GM21423 (cell line): ENCODE results near the gene GNG4.

Experiments used
- ATAC-seq: cut with Tn5 transposase; IDR thresholded peaks from one replicate; pipeline ENCODE4 v1.9.1; 2021; ENCODE audit warnings: mild to moderate bottlenecking, moderate library complexity; ENCODE audit not compliant: unreplicated experiment

Gene GNG4

GRCh38 chr1:235649368-235650163, at the start of gene GNG4:
Gene GNG4 (minus strand): TSS chr1:235649784. CDS start chr1:235583838, 65,946 bp downstream.
- ATAC-seq = no peak

DNA sequence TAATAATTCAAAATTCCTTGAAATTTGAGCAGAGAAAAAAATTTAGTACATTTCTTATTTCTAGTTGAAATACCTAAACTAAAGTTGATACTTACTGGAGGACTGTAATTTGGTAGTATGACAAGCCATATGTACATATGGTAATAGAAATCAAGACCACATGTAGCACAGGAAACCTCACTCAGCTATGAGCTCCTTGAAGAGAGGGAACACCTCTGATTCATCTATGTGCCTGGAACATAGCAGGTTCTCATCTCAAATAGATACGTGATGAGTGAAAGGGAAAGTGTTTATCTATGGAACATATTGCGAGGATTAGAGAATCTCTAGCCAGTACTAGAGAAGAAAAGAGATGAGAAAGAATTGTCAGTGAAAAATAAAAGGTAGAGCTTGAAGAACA, 47.9 kb upstream of the GNG4 start:
- no peak for ATAC-seq

DNA sequence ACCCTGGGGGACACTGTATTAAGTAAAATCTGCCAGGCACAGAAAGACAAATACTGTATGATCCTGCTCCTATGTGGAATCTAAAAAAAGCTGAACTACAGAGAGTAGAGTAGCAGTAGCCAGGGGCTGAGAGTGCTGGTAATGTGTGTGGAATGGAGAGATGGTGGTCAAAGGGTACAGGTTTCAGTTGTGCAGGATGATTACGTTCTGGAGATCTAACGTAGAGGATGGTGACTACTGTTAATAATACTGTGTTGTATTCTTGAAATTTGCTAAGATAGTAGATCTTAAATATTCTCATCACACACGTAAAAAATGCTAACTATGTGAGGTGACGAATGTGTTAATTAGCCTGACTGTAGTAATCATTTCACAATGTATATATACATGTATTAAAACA, 39.8 kb upstream of the GNG4 start:
- no peak for ATAC-seq

- ATAC-seq = no peak
Measured at GRCh38 chr1:235688096-235688495, 38.5 kb upstream of the GNG4 start.

DNA sequence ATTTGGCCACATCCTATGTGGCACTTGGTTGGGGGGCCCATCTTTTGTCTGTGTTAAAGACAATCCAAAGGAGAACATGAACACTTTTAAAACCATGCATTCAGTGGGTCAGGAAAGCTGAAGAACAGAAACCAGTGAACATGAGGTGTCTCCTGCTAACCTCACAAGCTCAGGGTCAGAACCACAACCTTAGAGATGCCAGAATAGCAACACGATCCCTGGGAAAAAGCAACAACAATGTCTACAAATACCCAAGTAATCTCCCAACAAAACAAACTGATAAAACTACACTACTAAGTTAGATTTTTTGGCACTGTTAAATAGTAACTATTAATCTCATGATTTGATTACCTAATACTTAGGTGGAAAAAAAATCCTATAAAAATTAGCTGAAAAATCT, 34.1 kb upstream of the GNG4 start:
- no peak for ATAC-seq

GRCh38 chr1:235682216-235682615, 32.6 kb upstream of the GNG4 start:
- no peak for ATAC-seq

GRCh38 chr1:235679644-235680043, 30.1 kb upstream of the GNG4 start:
- ATAC-seq = no peak

DNA sequence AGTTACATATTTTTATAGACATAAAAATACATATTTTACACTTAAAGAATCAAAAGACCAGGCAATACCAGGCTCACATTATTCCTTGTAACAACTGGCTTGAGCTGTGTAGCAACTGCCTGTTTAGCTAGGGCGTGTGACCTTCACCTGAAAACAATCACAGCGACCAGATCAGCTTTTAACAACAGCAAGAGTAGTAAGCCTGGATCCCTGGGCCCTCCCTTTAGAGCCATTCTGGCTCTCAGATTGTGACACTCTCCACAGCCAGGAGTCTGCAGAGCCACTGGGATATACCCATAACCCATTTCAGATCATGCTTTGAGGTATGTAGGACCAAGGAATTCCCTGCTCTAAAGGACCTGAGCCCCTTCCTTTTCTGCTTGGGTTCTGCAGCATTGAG, 29.4 kb upstream of the GNG4 start:
- ATAC-seq = no peak

DNA sequence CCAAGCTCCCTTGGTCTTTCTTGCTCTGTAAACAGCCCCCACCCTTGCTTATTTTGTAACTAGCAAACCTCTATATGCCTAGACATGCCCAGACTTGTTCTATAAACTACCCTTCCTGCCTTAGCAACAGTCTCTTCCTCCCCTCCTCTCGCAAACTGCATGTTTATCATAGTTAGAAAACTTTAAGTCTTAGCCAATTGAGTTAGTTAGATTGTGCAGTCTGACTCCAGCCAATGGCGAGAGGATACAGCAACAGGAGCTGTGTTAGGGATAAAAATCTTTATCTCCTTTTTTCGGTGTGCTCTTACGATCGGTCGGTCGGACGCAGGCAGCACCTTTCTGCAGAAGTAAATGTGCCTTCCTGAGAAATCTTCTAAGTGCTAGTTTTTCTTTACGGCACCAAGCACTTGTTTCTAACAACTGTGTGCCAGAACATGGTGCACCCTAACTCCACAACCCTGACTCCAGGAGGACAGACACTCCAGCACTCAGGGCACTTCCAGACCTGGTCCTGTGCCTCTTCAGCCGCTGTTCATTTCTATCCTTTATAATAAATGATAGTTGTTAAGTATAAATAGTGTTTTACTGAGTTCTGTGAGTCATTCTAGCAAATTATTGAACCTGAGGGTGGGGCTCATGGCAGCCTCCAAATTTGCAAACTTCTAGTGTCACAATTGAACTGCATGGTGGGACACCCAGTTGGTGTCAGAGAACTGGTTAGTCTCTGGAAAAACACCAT, 25.7 kb upstream of the GNG4 start:
- no peak for ATAC-seq

DNA sequence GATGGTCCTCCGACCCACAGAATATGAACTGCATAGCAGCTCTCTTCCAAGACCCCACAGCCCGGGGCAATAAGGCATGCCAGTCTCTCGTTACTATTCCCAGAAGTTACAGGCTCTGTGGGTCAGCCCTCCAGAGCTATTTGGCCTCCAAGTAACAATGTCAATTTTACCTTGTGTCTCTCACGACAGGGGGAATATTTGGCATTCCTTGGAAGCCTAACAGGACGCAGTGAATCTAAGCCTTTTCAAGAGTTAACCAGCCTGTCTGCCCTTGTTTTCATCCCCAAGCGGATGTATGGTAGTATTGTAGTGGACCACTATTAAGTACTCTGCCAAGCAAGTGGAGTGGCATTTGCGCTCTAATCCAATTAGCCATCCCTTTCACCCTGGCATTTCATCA, 24.4 kb upstream of the GNG4 start:
- ATAC-seq = no peak

GRCh38 chr1:235671992-235672391, 22.4 kb upstream of the GNG4 start:
- no peak for ATAC-seq

DNA sequence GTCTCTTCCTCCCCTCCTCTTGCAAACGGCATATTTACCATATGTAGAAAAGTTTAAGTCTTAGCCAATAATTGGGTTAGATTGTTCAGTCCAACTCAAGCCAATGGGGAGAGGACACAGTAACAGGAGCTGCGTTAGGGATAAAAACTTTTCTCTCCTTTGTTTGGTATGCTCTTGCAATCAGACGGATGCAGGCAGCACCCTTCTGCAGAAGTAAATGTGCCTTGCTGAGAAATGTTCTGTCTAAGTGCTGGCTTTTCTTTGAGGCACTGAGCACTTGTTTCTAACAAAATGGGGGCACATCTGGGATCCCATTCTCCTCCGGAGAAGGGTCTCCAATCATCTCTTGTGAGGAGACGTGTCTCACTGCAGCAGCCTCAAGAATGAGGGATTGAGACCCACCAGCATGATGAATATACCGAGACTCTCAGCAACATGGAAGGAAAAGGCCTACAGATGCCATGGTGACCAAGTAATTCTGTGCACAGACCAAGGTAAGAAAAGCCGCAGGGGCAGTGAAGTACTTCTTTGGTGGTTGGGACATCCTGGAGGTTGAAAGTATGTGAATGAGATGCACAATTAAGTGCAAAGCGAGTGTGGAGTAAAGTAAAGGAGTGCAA, 20.7 kb upstream of the GNG4 start:
- ATAC-seq = no peak

DNA sequence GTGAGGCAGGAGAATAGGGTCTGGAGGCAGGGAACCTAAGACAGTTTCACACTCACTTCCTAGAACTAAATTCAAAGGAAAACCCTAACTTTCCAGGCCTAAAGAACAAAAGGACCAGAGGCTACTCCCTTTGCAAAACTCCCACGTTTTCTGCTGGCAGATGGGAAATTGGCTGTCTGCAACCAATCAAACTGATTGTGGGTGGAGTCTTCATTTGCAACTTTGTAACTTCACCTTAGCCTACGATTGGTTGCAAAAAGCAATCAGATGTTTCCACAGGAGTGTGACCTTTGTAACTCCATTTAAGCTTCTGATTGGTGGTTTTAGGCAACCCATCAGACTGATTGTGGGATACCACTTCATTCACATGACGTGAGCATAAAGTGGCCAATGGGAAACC, 19.7 kb upstream of the GNG4 start:
- no peak for ATAC-seq

- no peak for ATAC-seq
Measured at GRCh38 chr1:235663628-235664027, 14.0 kb upstream of the GNG4 start.

GRCh38 chr1:235661568-235661967, 12.0 kb upstream of the GNG4 start:
- ATAC-seq = no peak

DNA sequence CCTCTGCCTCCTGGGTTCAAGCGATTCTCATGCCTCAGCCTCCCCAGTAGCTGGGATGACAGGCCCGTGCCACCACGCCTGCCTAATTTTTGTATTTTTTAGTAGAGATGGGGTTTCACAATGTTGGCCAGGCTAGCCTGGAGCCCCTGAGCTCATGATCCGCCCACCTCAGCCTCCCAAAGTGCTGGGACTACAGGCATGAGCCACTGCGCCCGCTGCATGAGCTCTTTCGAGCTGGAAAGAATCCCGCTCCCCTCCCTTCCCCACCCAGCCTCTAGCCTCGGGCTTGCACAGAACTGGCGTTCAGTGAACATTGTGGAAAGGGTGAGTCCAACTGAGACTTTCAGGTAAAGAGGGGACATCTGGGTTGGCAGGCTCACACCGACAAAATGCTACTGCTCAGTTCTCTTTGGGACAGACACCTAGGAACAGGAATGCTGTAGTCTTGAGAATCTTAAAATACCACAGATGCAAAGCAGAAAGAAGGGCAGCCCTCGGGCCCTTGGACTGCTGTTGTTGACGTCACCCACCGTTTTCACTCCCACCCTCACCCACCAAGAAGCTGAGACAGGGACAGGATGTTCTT, 9.7 kb upstream of the GNG4 start:
- no peak for ATAC-seq

DNA sequence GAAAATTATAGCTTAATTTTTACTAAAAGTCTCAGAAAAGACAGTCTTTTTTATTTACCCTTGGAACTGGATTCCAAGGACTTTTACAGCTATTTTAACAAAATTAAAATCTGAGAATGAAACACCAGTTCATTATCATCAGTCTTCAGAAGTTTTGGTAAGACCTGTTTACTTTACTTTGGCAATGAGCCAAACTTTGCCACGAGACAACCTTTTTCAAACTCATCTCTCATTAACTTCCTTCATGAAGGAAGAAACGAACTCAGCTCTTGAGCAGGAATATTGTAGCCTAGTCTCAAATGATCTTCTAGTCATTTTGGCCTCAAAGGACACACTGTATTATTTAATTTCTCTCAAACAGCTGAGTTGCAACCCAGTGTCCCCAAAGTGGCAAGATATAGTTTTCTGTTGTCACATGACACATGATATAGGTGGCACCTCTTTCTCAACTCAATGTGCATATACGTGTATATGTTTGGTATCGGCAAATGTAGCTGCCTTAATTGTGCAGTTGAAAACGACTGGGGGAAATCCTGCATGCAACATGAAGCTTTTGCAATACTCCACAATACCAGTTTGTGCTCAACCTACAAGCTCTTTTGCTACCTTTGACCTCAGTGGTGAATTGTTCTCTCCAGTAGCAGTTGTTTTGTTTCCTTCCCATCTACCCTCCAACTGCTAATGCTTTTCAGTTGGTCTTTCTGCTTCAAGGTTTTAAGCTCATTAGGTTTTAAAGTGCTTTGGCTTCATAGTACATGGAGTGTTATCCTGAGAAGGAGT, 8.4 kb upstream of the GNG4 start:
- no peak for ATAC-seq

- no peak for ATAC-seq
Measured at GRCh38 chr1:235657269-235657668, 7.7 kb upstream of the GNG4 start.

DNA sequence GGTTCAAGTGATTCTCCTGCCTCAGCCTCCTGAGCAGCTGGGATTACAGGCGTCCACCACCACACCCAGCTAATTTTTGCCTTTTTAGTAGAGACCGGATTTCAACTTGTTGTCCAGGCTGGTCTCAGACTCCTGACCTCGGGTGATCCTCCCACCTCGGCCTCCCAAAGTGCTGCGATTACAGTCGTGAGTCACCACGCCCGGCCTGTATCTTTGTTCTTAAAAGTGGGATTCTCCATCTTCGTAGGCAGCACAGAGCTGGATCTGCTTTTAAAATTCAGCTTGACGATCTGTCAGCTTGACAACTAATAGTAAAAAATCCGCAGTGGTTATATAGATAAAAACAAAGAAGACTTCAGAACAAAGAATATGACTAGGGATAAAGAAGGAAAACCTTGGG, 2.8 kb upstream of the GNG4 start:
- no peak for ATAC-seq

GRCh38 chr1:235651170-235651806, 1.7 kb upstream of the GNG4 start:
- no peak for ATAC-seq
